ENCODE measurements around the gene CLNK. TPM values are rescaled to one million over a fixed set of nuclear protein-coding genes. Genes with fewer than 3 reads are reported as not detected.

The CLNK gene
- total and polyA plus RNA-seq, 4 donors = under 0.01 to 0.01 (median under 0.01) TPM; not detected in 1

- DNase-seq (ENCODE audit: low spot score) = no peak
- Histone ChIP-seq H3K4me1 (ENCODE audit: control insufficient read depth in 4 of 4, insufficient read depth in 4 of 4, low read length in 3 of 4) (no peaks in the 10 kb centered on the region), H3K4me3 (ENCODE audit: low read depth in 1 of 3, low read length in 3 of 3) (no peak overlapping the region), H3K36me3 (ENCODE audit: control insufficient read depth in 4 of 4, insufficient read depth in 3 of 4, low read depth in 1 of 4, low read length in 3 of 4) (peaks cover 1 to 15% (median 9%) of the 10 kb centered on the region in 4 donors), H3K27ac (ENCODE audit: low read depth in 1 of 2, low read length in 2 of 2) (no peak overlapping the region), H3K27me3 (ENCODE audit: control insufficient read depth in 4 of 4, insufficient read depth in 4 of 4, low read length in 3 of 4) (no peaks in the 10 kb centered on the region), H3K9me3 (ENCODE audit: control insufficient read depth in 4 of 4, low read length in 3 of 4) (peaks cover 0 to 14% (median 5%) of the 10 kb centered on the region in 4 donors), H3K9ac (ENCODE audit: low read depth in 1 of 2, low read length in 2 of 2) (no peak overlapping the region)
- TF ChIP-seq NR2F2 (IDR thresholded peaks at IDR 0.05) = no peak
- no peak for TF ChIP-seq MAX (IDR thresholded peaks at IDR 0.05)
- no peak for TF ChIP-seq ATF3 (IDR thresholded peaks at IDR 0.05)
- no peak for TF ChIP-seq JUND (IDR thresholded peaks at IDR 0.05)
- no peak for TF ChIP-seq FOXA2 (IDR thresholded peaks at IDR 0.05)
- TF ChIP-seq HNF4G (IDR thresholded peaks at IDR 0.05) = no peak
- TF ChIP-seq FOXA1 (IDR thresholded peaks at IDR 0.05) = no peak
- no peak for TF ChIP-seq REST (IDR thresholded peaks at IDR 0.05)
- no peak for TF ChIP-seq EGR1 (IDR thresholded peaks at IDR 0.05; ENCODE audit: low read depth in 2 of 2)
- no peak for TF ChIP-seq RXRA (IDR thresholded peaks at IDR 0.05)
- no peak for TF ChIP-seq GABPA (IDR thresholded peaks at IDR 0.05 in 1 of 2, conservative IDR thresholded peaks at IDR 0.05 in 1 of 2)
- TF ChIP-seq CTCF (IDR thresholded peaks at IDR 0.05; ENCODE audit: low read depth, low read length, missing input control) = no peak
- no peak for TF ChIP-seq TAF1 (conservative IDR thresholded peaks at IDR 0.05)
- no peak for TF ChIP-seq ZBTB33 (IDR thresholded peaks at IDR 0.05)
- no peak for TF ChIP-seq RAD21 (IDR thresholded peaks at IDR 0.05)
- TF ChIP-seq HNF4A (conservative IDR thresholded peaks at IDR 0.05) = no peak
- WGBS = 86% methylated on average over 4 of the region's 4 CpGs
Measured at GRCh38 chr4:10441512-10441911, 243.1 kb downstream of the CLNK start.

GRCh38 chr4:10438924-10439323 lies 245.6 kb downstream of the CLNK start:
- DNase-seq (ENCODE audit: low spot score) = no peak
- H3K27me3 ChIP-seq (ENCODE audit: control insufficient read depth in 4 of 4, insufficient read depth in 4 of 4, low read length in 3 of 4) = no peaks in the 10 kb centered on the region
- no peak overlapping the region for H3K9ac ChIP-seq (ENCODE audit: low read depth in 1 of 2, low read length in 2 of 2)
- H3K4me1 ChIP-seq (ENCODE audit: control insufficient read depth in 4 of 4, insufficient read depth in 4 of 4, low read length in 3 of 4) = no peaks in the 10 kb centered on the region
- H3K36me3 ChIP-seq (ENCODE audit: control insufficient read depth in 4 of 4, insufficient read depth in 3 of 4, low read depth in 1 of 4, low read length in 3 of 4) = no peaks in the 10 kb centered on the region
- H3K4me3 ChIP-seq (ENCODE audit: low read depth in 1 of 3, low read length in 3 of 3) = no peak overlapping the region
- WGBS = 88% methylated on average over 1 of the region's 1 CpG
- H3K27ac ChIP-seq (ENCODE audit: low read depth in 1 of 2, low read length in 2 of 2) = no peak overlapping the region
- no peak for TF ChIP-seq HNF4A (conservative IDR thresholded peaks at IDR 0.05)
- TF ChIP-seq REST (IDR thresholded peaks at IDR 0.05) = no peak
- TF ChIP-seq NR2F2 (IDR thresholded peaks at IDR 0.05) = no peak
- no peak for TF ChIP-seq TAF1 (conservative IDR thresholded peaks at IDR 0.05)
- TF ChIP-seq YY1 (IDR thresholded peaks at IDR 0.05) = no peak
- no peak for TF ChIP-seq MAX (IDR thresholded peaks at IDR 0.05)
- no peak for TF ChIP-seq HNF4G (IDR thresholded peaks at IDR 0.05)
- no peak for TF ChIP-seq RAD21 (IDR thresholded peaks at IDR 0.05)
- peaks cover 0 to 8% (median 1%) of the 10 kb centered on the region in 4 donors for H3K9me3 ChIP-seq (ENCODE audit: control insufficient read depth in 4 of 4, low read length in 3 of 4)
